ENCODE results near the gene KDM1A. TPM values are rescaled to one million over a fixed set of nuclear protein-coding genes. Genes with fewer than 3 reads are reported as not detected.

The KDM1A gene
- total and polyA plus RNA-seq, 2 donors (not counting 1 experiment from before 2014, with no cell fraction given) = 30.2 to 47.4 TPM

- no peak overlapping the region for H3K4me3 ChIP-seq (ENCODE audit: control extremely low read depth in 1 of 5, extremely low read depth in 1 of 5, insufficient read depth in 1 of 5, low read depth in 2 of 5, low read length in 4 of 5)
- WGBS (ENCODE audit: insufficient coverage) = no CpG with 5 or more reads among the region's 1 CpG
- no peaks in the 10 kb centered on the region for H3K4me1 ChIP-seq (ENCODE audit: control insufficient read depth in 2 of 2, insufficient read depth in 2 of 2, low read length in 2 of 2)
- H3K9me3 ChIP-seq (ENCODE audit: control extremely low read depth in 1 of 3, control insufficient read depth in 2 of 3, insufficient read depth in 1 of 3, low read length in 2 of 3) = no peaks in the 10 kb centered on the region
- Mint-ChIP-seq H3K27me3 (no peaks in the 10 kb centered on the region), H3K9me3 (ENCODE audit: insufficient read depth) (no peaks in the 10 kb centered on the region), H3K27ac (no peak overlapping the region), H3K4me3 (no peak overlapping the region), H3K4me1 (no peaks in the 10 kb centered on the region)
- H3K79me2 ChIP-seq (ENCODE audit: control insufficient read depth, insufficient read depth, low read length) = peaks cover 28% of the 10 kb centered on the region
- TF ChIP-seq EZH2 (IDR thresholded peaks at IDR 0.05; ENCODE audit: borderline replicate concordance, insufficient read depth, low read depth, low read length, poor library complexity, severe bottlenecking) (no peak), CTCF (IDR thresholded peaks at IDR 0.05) (no peak)
- no peak for ATAC-seq (ENCODE audit: low read depth)
- no peaks in the 10 kb centered on the region for H4K20me1 ChIP-seq (ENCODE audit: control insufficient read depth, insufficient read depth, low read length, poor library complexity, severe bottlenecking)
- H3K9ac ChIP-seq (ENCODE audit: low read length) = no peak overlapping the region
- H3K4me2 ChIP-seq (replicated peaks; ENCODE audit: low read depth, low read length, poor library complexity, severe bottlenecking) = no peak overlapping the region
- H2AFZ ChIP-seq (ENCODE audit: insufficient read depth, low read depth, low read length, poor library complexity, severe bottlenecking) = no peak overlapping the region
- ChIA-PET CTCF (interaction anchor here (1.1 to 3.3 kb wide), 3 partner anchors 13 to 52 kb away, joined by 4 to 14 read pairs (median 4); no protein-coding TSS in a partner anchor), POLR2A (no interaction called here)
- no peak for DNase-seq
- intact Hi-C loops (cut with micrococcal nuclease) = no loop called here
- no peak overlapping the region for H3K27ac ChIP-seq (ENCODE audit: low read length in 2 of 2)
- H3K36me3 ChIP-seq (replicated peaks in 1 of 2; ENCODE audit: control extremely low read depth in 1 of 2, control insufficient read depth in 1 of 2, extremely low read depth in 1 of 2, insufficient read depth in 2 of 2, low read length in 1 of 2) = no peaks in the 10 kb centered on the region
- no peaks in the 10 kb centered on the region for H3K27me3 ChIP-seq (replicated peaks in 1 of 4; ENCODE audit: control extremely low read depth in 1 of 4, control insufficient read depth in 3 of 4, insufficient read depth in 4 of 4, low read length in 3 of 4)
Measured at GRCh38 chr1:23132033-23132432, 112.8 kb downstream of the KDM1A start.

Small RNAs within 50 kb of the gene (small RNA-seq; reads per million reads assigned to genes)
- not detected for gene MIR3115 (ENCODE audit: insufficient read length, low read depth, low replicate concordance)
- not detected for gene MIR4419A (ENCODE audit: insufficient read length, low read depth, low replicate concordance)

Other genes with a start within 250 kb of the KDM1A start
- not detected in 2 replicates for gene LACTBL1, start 46.6 kb upstream of the KDM1A start, total RNA-seq
- gene LACTBL1, start 46.6 kb upstream of the KDM1A start, polyA plus RNA-seq = not detected in 2 replicates
- 0.64 TPM in 1 of 2 replicates, not detected in the other for gene TEX46, start 3.6 kb upstream of the KDM1A start, total RNA-seq
- gene TEX46, start 3.6 kb upstream of the KDM1A start, polyA plus RNA-seq = not detected in 2 replicates
- 12.8 and 12.9 TPM in 2 replicates for gene LUZP1, start 149.4 kb downstream of the KDM1A start, total RNA-seq
- gene LUZP1, start 149.4 kb downstream of the KDM1A start, polyA plus RNA-seq = 2.0 and 2.9 TPM in 2 replicates
- not detected in 2 replicates for gene HTR1D, start 198.0 kb downstream of the KDM1A start, total RNA-seq
- gene HTR1D, start 198.0 kb downstream of the KDM1A start, polyA plus RNA-seq = not detected in 2 replicates